Panc1 (cell line): ENCODE data around the gene RABL2A. TPM values are rescaled to one million over a fixed set of nuclear protein-coding genes. Genes with fewer than 3 reads are reported as not detected.
"Not testable (repeated sequence)": the region's sequence is repeated elsewhere in the genome, so short reads cannot be mapped to it uniquely, and the experiment has no call there.

Source experiments
- ATAC-seq: fragments of 200-7000 bp; cut with Tn5 transposase; 2 replicates; pipeline ENCODE4 v1.9.1; 2020; ENCODE audit warnings: mild to moderate bottlenecking, moderate library complexity
- BruUV-seq: library from RNA; stranded (reverse); fragments of 400-500 nt; replicated peaks from 2 replicates; lab custom pipeline; 2021; lab: Mats Ljungman, UMichigan
- CTCF ChIA-PET: fragments of 300-600 bp; sonication (Branson Sonifier 250); formaldehyde crosslinking; loops from one replicate; lab custom pipeline; 2022; ENCODE audit warnings: antibody characterized with exemption; lab: Charles Lee
- POLR2A ChIA-PET: fragments of 300-600 bp; sonication (Branson Sonifier 250); formaldehyde crosslinking; loops from one replicate; lab custom pipeline; 2022; ENCODE audit warnings: antibody characterized with exemption; lab: Charles Lee
- DNase-seq: peaks from one replicate; pipeline ENCODE4 v3.0.0-alpha.2; 2010; ENCODE audit warnings: low read depth, low spot score
- H3K27ac ChIP-seq: 2 replicates; pipeline ENCODE4 v1.5.1; 2011; ENCODE audit warnings: mild to moderate bottlenecking, low read length, inconsistent platforms
- H3K27me3 ChIP-seq: fragments of 200-500 bp; sonication (Bioruptor generic); 2 replicates; pipeline ENCODE4 v1.6.0; 2014; ENCODE audit warnings: low read length, inconsistent platforms; ENCODE audit not compliant: control insufficient read depth, insufficient read depth
- H3K36me3 ChIP-seq: fragments of 200-500 bp; sonication (Bioruptor generic); 2 replicates; pipeline ENCODE4 v1.5.1; 2014; ENCODE audit warnings: inconsistent platforms, mild to moderate bottlenecking, low read length, moderate library complexity; ENCODE audit not compliant: control insufficient read depth, insufficient read depth
- H3K4me1 ChIP-seq: 2 replicates; pipeline ENCODE4 v1.5.1; 2011; ENCODE audit warnings: inconsistent platforms, mild to moderate bottlenecking, low read length, moderate library complexity; ENCODE audit not compliant: control insufficient read depth, insufficient read depth
- H3K4me3 ChIP-seq, 2 experiments: 2 replicates each; pipeline ENCODE4 v1.5.1; 2011 to 2012; ENCODE audit warnings: low read depth in 2 of 2, low read length in 2 of 2, mild to moderate bottlenecking in 2 of 2, inconsistent platforms in 1 of 2, moderate library complexity in 1 of 2
- H3K9me3 ChIP-seq: fragments of 200-500 bp; sonication (Bioruptor generic); 2 replicates; pipeline ENCODE4 v1.5.1; 2014; ENCODE audit warnings: low read depth, mild to moderate bottlenecking, inconsistent platforms, low read length, moderate library complexity; ENCODE audit not compliant: control insufficient read depth, insufficient read depth
- in situ Hi-C: cut with HindIII; loops from 2 replicates; pipeline ENCODE4 v1.10.0; 2016; ENCODE audit warnings: low sequenced_read_pairs, low pct_unique_long_range_greater_than_20kb
- intact Hi-C: fragments of 100-400 bp; cut with micrococcal nuclease; formaldehyde crosslinking; loops from one replicate; pipeline ENCODE4 v1.10.0; 2022; ENCODE audit not compliant: unreplicated experiment
- total RNA-seq: library from RNA; stranded (reverse); gene quantifications from one replicate; pipeline ENCODE4 v1.2.1, GENCODE V29; 2021; ENCODE audit not compliant: unreplicated experiment

The RABL2A gene
- total RNA-seq, 1 experiment from 2014 or later, result 21.4 TPM

DNA sequence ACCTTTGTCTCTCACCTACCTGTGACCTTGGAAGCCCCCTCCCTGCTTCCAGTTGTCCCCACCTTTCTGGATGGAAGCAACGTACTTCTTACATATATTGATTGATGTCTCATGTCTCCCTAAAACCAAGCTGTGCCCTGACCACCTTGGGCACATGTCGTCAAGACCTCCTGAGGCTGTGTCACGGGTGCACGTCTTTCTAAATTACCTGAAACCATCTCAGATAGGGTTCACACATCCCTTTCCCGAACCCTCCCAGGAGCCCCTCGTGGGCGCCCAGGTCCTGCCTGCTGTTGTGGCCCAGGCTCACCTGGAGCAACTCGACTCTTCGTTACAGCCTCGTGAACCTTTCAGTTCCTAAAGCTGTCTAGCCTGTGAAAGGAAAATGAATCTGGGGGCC lies 1.2 kb upstream of the RABL2A start:
- H3K4me1 ChIP-seq, H3K27ac ChIP-seq, H3K27me3 ChIP-seq, in situ Hi-C loops, H3K4me3 ChIP-seq, ATAC-seq, DNase-seq, H3K9me3 ChIP-seq, intact Hi-C loops, BruUV-seq, POLR2A ChIA-PET, CTCF ChIA-PET, H3K36me3 ChIP-seq: not testable (repeated sequence)

DNA sequence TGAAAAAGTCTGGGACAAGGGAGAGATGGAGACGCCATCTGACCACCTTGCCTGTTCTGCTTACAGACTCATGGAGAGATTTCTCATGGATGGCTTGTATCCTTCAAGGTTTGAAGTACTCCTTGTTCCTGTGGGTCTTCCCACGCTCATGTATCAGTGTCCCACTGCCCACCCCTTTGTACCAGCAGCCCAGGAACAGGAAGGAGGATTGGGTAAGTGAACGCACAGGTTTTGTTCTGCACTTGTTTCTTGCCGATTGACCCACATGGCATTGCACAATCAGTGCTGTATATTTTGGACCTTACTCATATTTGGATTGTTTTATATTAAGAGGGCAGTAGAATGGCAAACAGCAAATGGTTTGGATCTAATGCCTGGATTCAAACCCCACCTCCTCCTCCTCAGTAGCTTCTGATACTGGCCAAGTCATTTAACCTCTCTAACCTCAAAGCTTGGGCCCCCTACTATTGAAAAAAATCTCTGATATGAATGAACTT lies 5.8 kb downstream of the RABL2A start:
- ATAC-seq, DNase-seq, BruUV-seq, H3K9me3 ChIP-seq, H3K4me3 ChIP-seq, H3K27me3 ChIP-seq, intact Hi-C loops, POLR2A ChIA-PET, H3K4me1 ChIP-seq, in situ Hi-C loops, H3K27ac ChIP-seq, H3K36me3 ChIP-seq, CTCF ChIA-PET: not testable (repeated sequence)

DNA sequence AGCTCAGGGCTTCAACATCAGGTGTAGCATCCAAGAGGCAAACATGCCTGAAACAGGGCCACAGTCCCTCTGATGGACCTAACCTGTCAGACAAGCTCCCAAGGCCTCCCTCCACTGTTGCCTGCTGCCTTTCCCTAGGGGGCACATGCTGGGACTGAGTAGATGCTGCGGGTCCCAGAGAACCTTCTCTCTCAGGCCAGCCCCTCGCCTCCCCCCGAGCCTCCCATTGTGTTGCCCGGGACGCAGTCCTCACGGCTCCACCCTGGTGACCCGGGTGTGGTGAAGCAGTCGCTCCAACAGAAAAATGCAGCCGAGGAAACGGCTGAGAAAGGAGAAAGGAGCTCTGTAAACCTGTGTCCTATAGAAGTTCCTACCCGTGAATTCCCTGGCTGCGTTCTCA lies 8.3 kb downstream of the RABL2A start:
- BruUV-seq, in situ Hi-C loops, DNase-seq, H3K4me3 ChIP-seq, H3K27ac ChIP-seq, H3K9me3 ChIP-seq, POLR2A ChIA-PET, intact Hi-C loops, ATAC-seq, CTCF ChIA-PET, H3K4me1 ChIP-seq, H3K36me3 ChIP-seq, H3K27me3 ChIP-seq: not testable (repeated sequence)

DNA sequence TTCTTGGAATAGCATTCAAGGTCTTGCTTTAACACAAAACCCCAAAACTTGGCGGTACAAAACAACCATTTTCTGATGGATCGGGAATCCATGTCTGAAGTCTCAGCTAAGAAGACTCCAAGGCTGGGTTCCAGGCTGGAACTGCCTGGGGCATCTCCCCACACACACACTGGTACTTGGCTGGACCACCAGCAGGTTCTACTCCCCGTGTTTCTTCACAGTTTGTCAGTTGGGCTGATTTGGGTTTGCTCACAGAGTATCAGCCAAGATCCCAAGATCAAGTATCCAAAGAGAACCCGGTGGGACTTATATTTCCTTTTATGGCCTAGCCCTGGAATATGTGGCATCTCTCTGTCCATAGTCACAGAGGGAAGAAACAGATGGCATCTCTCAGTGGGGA lies 9.2 kb downstream of the RABL2A start:
- ATAC-seq, DNase-seq, in situ Hi-C loops, H3K27ac ChIP-seq, CTCF ChIA-PET, H3K36me3 ChIP-seq, H3K4me1 ChIP-seq, intact Hi-C loops, H3K9me3 ChIP-seq, H3K27me3 ChIP-seq, POLR2A ChIA-PET, H3K4me3 ChIP-seq: not testable (repeated sequence)
- BruUV-seq, result TSS peak; percentile 38

DNA sequence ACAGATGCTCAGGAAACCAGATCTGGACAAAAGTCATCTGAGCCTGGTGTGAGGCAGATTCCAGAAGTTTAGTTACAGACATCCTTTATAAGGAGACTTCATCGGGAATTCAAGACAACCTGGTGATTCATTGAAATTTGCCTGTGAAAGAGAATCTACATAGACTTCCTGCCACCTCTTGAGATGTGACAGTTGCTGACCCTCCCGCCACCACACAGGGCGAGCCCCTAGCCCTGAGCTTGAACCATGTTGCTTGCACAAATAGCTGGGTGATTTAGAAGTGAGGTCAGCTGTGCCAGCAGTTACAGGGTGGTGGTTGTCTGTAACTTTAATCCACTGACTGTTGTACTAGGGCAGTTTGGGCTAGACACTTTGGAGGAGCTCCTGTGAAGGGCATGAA lies 11.0 kb downstream of the RABL2A start:
- H3K4me1 ChIP-seq, DNase-seq, H3K4me3 ChIP-seq, CTCF ChIA-PET, intact Hi-C loops, in situ Hi-C loops, H3K27ac ChIP-seq, H3K27me3 ChIP-seq, H3K36me3 ChIP-seq, POLR2A ChIA-PET, BruUV-seq, H3K9me3 ChIP-seq: not testable (repeated sequence)
- ATAC-seq, result 0 out of 2 replicates have a peak, but pooled peaks have one; percentile 7

DNA sequence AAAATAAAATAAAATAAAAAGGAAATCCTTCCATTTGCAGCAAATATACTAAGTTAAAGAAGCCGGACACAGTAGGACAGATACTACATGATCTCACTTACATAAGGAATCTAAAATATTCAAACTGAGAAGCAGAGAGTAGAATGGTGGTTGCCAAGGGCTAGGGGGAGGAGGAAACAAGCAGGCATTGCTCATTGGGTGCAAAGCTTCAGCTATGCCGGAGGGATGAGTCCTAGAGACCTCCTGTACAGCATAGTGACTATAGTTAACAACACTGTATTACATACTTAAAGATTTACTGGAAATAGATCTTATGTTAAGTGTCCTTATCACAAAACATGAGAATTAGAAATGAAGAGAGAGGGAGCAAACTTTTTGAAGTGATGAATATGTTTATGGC lies 19.2 kb downstream of the RABL2A start:
- H3K27ac ChIP-seq, POLR2A ChIA-PET, H3K4me1 ChIP-seq, BruUV-seq, intact Hi-C loops, H3K9me3 ChIP-seq, CTCF ChIA-PET, H3K27me3 ChIP-seq, H3K36me3 ChIP-seq, DNase-seq, ATAC-seq, H3K4me3 ChIP-seq, in situ Hi-C loops: not testable (repeated sequence)

DNA sequence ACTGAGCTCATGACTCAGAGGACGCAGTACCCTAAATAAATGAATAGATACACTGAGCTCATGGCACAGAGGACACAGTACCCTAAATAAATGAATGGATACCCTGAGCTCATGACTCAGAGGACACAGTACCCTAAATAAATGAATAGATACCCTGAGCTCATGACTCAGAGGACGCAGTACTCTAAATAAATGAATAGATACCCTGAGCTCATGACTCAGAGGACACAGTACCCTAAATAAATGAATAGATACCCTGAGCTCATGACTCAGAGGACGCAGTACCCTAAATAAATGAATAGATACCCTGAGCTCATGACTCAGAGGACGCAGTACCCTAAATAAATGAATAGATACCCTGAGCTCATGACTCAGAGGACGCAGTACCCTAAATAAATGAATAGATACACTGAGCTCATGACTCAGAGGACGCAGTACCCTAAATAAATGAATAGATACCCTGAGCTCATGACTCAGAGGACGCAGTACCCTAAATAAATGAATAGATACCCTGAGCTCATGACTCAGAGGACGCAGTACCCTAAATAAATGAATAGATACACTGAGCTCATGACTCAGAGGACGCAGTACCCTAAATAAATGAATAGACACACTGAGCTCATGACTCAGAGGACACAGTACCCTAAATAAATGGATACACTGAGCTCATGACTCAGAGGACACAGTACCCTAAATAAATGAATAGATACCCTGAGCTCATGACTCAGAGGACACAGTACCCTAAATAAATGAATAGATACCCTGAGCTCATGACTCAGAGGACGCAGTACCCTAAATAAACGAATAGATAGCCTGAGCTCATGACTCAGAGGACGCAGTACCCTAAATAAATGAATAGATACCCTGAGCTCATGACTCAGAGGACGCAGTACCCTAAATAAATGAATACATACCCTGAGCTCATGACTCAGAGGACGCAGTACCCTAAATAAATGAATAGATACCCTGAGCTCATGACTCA lies 24.1 kb downstream of the RABL2A start:
- not testable (repeated sequence) for DNase-seq

More for the DNA sequence above, 24.1 kb downstream of the RABL2A start:
- in situ Hi-C loops, H3K4me3 ChIP-seq, POLR2A ChIA-PET, H3K9me3 ChIP-seq, H3K36me3 ChIP-seq, H3K27me3 ChIP-seq, H3K4me1 ChIP-seq, H3K27ac ChIP-seq, CTCF ChIA-PET, intact Hi-C loops, ATAC-seq, BruUV-seq: not testable (repeated sequence)
